ENCODE data around the gene HSD17B2. TPM values are rescaled to one million over a fixed set of nuclear protein-coding genes. Genes with fewer than 3 reads are reported as not detected.

Gene HSD17B2
- total RNA-seq, 1 experiment from 2014 or later, result not detected

DNA sequence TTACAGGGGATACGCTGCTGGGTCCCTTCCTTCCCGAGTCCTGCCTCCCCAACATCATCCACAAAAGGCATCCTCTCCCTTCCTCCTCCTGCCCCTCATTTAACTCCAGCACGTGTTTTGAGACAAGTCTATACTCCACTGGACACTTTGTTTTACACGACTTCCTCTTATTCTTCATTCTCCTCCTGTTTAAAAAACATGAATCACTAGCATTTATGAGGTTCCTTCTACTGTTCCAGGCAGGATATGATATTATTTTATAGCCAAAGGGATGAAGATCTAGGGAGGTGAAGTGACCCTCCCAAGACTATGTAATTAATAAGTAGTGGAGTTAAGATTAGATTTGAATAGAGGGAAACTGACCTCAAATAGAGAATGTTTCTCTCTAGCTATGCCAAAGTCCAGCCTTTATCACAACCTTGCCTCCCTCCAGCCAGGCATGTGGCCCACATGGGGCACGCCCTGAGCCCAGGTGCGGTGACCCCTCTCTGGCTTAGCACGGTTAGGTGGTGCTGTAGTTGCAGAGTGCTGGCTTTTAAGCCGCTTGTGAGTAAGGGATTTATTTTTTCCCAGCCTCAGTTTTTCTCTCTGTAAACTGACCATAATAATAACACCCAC is 1.3 kb upstream of the HSD17B2 start:
- H3K4me3 ChIP-seq (ENCODE audit: insufficient read depth, low read depth, low read length), result no peak overlapping the region
- H3K27me3 ChIP-seq (ENCODE audit: control insufficient read depth, insufficient read depth, low read length), result no peaks in the 10 kb centered on the region
- DNase-seq, result no peak
- H3K36me3 ChIP-seq (replicated peaks; ENCODE audit: control insufficient read depth, insufficient read depth, low read length), result no peaks in the 10 kb centered on the region

DNA sequence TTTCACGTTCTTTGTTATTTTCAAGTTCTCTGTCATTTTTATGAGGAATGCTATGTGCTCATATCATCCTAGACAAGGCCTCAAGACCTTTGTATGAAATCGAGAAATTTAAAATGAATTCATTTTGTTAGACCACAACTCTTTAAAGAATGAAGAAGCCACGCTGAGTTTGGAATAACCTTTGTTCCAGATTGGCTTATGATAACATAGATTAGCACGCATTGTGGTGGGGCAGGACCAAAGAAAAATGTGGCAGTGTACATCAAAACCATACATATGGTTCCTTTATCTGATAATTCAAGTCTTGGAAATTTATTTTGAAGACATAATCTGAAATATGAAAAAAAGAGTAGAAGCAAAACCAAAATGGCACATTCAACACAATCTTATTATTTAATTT is 2.2 kb downstream of the HSD17B2 start:
- no peak overlapping the region for H3K4me3 ChIP-seq (ENCODE audit: insufficient read depth, low read depth, low read length)
- no peaks in the 10 kb centered on the region for H3K36me3 ChIP-seq (replicated peaks; ENCODE audit: control insufficient read depth, insufficient read depth, low read length)
- no peaks in the 10 kb centered on the region for H3K27me3 ChIP-seq (ENCODE audit: control insufficient read depth, insufficient read depth, low read length)
- DNase-seq, result no peak

GRCh38 chr16:82037666-82038065 is 2.6 kb downstream of the HSD17B2 start:
- Histone ChIP-seq H3K36me3 (replicated peaks; ENCODE audit: control insufficient read depth, insufficient read depth, low read length) (no peaks in the 10 kb centered on the region), H3K4me3 (ENCODE audit: insufficient read depth, low read depth, low read length) (no peak overlapping the region), H3K27me3 (ENCODE audit: control insufficient read depth, insufficient read depth, low read length) (no peaks in the 10 kb centered on the region)
- DNase-seq, result no peak

- no peaks in the 10 kb centered on the region for H3K36me3 ChIP-seq (replicated peaks; ENCODE audit: control insufficient read depth, insufficient read depth, low read length)
- DNase-seq, result no peak
- no peak overlapping the region for H3K4me3 ChIP-seq (ENCODE audit: insufficient read depth, low read depth, low read length)
- no peaks in the 10 kb centered on the region for H3K27me3 ChIP-seq (ENCODE audit: control insufficient read depth, insufficient read depth, low read length)
Measured at GRCh38 chr16:82040296-82040695, 5.2 kb downstream of the HSD17B2 start.

DNA sequence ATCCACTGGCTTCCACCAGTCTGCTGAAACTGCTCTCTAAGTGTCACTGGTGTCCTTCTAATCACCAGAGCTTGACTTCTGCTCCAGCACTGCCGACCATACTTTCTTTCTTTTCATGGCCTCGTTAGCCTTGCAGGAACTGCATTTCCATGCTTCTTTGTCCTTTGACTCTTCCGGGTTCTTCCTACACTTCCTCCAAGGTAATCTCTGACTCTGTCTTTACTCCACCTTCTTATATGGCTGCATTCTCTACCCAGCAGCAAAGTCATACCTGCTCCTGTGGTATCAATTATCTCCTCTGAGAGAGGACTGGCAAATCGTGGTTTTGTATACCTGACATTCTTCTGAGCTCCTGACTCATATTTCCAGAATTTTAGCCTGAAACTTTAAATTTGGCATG is 6.5 kb downstream of the HSD17B2 start:
- DNase-seq, result no peak
- Histone ChIP-seq H3K27me3 (ENCODE audit: control insufficient read depth, insufficient read depth, low read length) (no peaks in the 10 kb centered on the region), H3K36me3 (replicated peaks; ENCODE audit: control insufficient read depth, insufficient read depth, low read length) (no peaks in the 10 kb centered on the region), H3K4me3 (ENCODE audit: insufficient read depth, low read depth, low read length) (no peak overlapping the region)

- Histone ChIP-seq H3K36me3 (replicated peaks; ENCODE audit: control insufficient read depth, insufficient read depth, low read length) (no peaks in the 10 kb centered on the region), H3K4me3 (ENCODE audit: insufficient read depth, low read depth, low read length) (no peak overlapping the region), H3K27me3 (ENCODE audit: control insufficient read depth, insufficient read depth, low read length) (no peaks in the 10 kb centered on the region)
- DNase-seq, result no peak
Measured at GRCh38 chr16:82042144-82042543, 7.1 kb downstream of the HSD17B2 start.

DNA sequence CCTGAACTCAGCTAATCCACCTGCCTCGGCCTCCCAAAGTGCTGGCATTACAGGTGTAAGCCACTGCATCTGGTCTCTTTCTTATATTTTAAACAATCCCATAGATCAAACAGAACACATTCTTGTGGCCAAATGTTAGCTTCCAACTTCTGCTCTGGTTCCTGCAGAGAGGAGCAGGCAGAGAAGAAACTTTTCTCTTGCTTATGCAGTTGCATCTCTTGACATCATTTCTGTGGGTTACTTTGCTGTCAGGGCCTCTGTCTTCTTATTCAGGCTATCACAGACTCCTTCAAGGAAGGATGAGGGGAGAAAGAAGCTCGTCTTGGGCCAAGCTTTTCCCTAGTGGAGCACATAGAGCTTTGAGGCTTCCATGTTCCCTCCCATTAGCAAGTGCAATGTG is 7.8 kb downstream of the HSD17B2 start:
- Histone ChIP-seq H3K36me3 (replicated peaks; ENCODE audit: control insufficient read depth, insufficient read depth, low read length) (no peaks in the 10 kb centered on the region), H3K27me3 (ENCODE audit: control insufficient read depth, insufficient read depth, low read length) (no peaks in the 10 kb centered on the region), H3K4me3 (ENCODE audit: insufficient read depth, low read depth, low read length) (no peak overlapping the region)
- no peak for DNase-seq

- Histone ChIP-seq H3K36me3 (replicated peaks; ENCODE audit: control insufficient read depth, insufficient read depth, low read length) (no peaks in the 10 kb centered on the region), H3K27me3 (ENCODE audit: control insufficient read depth, insufficient read depth, low read length) (no peaks in the 10 kb centered on the region), H3K4me3 (ENCODE audit: insufficient read depth, low read depth, low read length) (no peak overlapping the region)
- DNase-seq, result no peak
Measured at GRCh38 chr16:82043680-82044584, 8.9 kb downstream of the HSD17B2 start.

DNA sequence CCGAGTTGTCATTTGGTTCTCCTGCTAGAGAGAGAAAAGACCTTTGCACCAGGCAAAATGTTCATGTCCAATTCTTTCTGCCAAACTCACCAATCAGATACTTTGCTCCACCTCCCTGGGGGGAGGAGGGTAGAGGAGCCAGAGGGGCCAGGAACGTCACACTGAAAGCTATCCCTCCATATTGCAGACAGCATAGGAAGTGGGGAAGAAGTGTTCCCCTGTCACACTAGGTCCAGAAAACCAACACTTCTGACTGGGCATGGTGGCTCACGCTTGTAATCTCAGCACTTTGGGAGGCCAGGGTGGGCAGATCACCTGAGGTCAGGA is 9.5 kb downstream of the HSD17B2 start:
- no peak for DNase-seq
- H3K4me3 ChIP-seq (ENCODE audit: insufficient read depth, low read depth, low read length), result no peak overlapping the region
- H3K36me3 ChIP-seq (replicated peaks; ENCODE audit: control insufficient read depth, insufficient read depth, low read length), result no peaks in the 10 kb centered on the region
- H3K27me3 ChIP-seq (ENCODE audit: control insufficient read depth, insufficient read depth, low read length), result no peaks in the 10 kb centered on the region

DNA sequence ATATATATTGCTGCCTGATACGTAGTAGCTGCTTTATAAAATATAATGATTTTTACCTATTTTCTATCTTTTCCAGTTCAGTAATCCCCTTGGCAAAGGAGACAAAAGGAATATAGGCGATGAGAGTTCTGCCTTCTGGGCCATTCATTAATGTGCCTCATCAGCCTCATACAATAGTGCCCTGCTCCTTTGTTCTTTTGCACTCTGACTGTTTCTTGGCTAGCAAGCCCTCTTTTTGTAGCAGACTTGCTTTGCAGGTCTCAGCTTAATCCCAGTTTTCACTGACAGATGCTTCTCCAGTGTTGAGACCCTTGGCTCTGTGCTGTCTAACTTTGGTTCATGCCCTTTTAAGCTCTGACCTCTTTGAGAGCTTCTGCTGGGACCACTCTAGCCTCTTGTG is 10.4 kb downstream of the HSD17B2 start:
- DNase-seq, result no peak
- H3K36me3 ChIP-seq (replicated peaks; ENCODE audit: control insufficient read depth, insufficient read depth, low read length), result no peaks in the 10 kb centered on the region
- H3K4me3 ChIP-seq (ENCODE audit: insufficient read depth, low read depth, low read length), result no peak overlapping the region
- no peaks in the 10 kb centered on the region for H3K27me3 ChIP-seq (ENCODE audit: control insufficient read depth, insufficient read depth, low read length)

DNA sequence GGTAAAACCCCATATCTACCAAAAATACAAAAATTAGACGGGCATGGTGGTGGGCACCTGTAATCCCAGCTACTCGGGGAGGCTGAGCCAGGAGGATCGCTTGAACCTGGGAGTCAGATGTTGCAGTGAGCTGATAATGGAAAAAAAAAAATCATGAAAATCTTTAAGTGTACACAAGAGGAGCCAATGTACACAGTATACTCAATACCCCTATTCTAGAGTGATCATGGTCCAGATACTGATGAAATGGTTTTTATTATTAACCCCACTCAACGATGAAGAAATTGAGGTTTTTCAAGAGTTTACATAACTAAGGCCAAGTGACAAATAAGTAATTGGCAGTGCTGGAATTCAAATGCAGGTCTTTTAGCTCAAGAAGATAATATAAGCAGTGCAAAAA is 11.5 kb downstream of the HSD17B2 start:
- no peaks in the 10 kb centered on the region for H3K36me3 ChIP-seq (replicated peaks; ENCODE audit: control insufficient read depth, insufficient read depth, low read length)

GRCh38 chr16:82046941-82047340 is 11.9 kb downstream of the HSD17B2 start:
- H3K4me3 ChIP-seq (ENCODE audit: insufficient read depth, low read depth, low read length), result no peak overlapping the region
- no peaks in the 10 kb centered on the region for H3K27me3 ChIP-seq (ENCODE audit: control insufficient read depth, insufficient read depth, low read length)
- no peak for DNase-seq
- no peaks in the 10 kb centered on the region for H3K36me3 ChIP-seq (replicated peaks; ENCODE audit: control insufficient read depth, insufficient read depth, low read length)

More for the DNA sequence above, 11.5 kb downstream of the HSD17B2 start:
- H3K4me3 ChIP-seq (ENCODE audit: insufficient read depth, low read depth, low read length), result no peak overlapping the region
- DNase-seq, result no peak
- H3K27me3 ChIP-seq (ENCODE audit: control insufficient read depth, insufficient read depth, low read length), result no peaks in the 10 kb centered on the region

- DNase-seq, result no peak
Measured at GRCh38 chr16:82047374-82047773, 12.3 kb downstream of the HSD17B2 start.

GRCh38 chr16:82047787-82048186 is 12.7 kb downstream of the HSD17B2 start:
- Histone ChIP-seq H3K27me3 (ENCODE audit: control insufficient read depth, insufficient read depth, low read length) (no peaks in the 10 kb centered on the region), H3K36me3 (replicated peaks; ENCODE audit: control insufficient read depth, insufficient read depth, low read length) (no peaks in the 10 kb centered on the region), H3K4me3 (ENCODE audit: insufficient read depth, low read depth, low read length) (no peak overlapping the region)
- no peak for DNase-seq

More at GRCh38 chr16:82047374-82047773, 12.3 kb downstream of the HSD17B2 start:
- Histone ChIP-seq H3K4me3 (ENCODE audit: insufficient read depth, low read depth, low read length) (no peak overlapping the region), H3K36me3 (replicated peaks; ENCODE audit: control insufficient read depth, insufficient read depth, low read length) (no peaks in the 10 kb centered on the region), H3K27me3 (ENCODE audit: control insufficient read depth, insufficient read depth, low read length) (no peaks in the 10 kb centered on the region)

DNA sequence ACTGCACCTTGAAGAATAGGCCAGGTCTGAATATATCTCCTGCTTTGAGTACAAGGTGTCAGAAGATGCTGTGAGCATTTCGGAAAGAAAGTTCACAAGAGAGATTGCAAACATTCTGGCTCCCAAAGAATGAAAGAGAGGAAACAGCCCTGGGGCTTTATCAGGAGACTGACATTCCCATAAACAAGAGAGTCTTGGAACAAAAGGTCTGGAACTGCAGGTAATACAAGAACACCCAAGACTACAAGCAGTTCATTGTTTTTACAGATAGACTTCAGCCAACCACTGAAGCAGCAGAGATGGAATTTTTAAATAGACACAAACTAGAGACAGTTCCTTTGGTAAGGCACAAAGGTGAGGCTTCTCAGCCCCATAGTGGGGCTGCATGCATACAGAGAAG is 14.4 kb downstream of the HSD17B2 start:
- Histone ChIP-seq H3K36me3 (replicated peaks; ENCODE audit: control insufficient read depth, insufficient read depth, low read length) (no peaks in the 10 kb centered on the region), H3K27me3 (ENCODE audit: control insufficient read depth, insufficient read depth, low read length) (no peaks in the 10 kb centered on the region), H3K4me3 (ENCODE audit: insufficient read depth, low read depth, low read length) (no peak overlapping the region)
- no peak for DNase-seq

All from H7 (cell line).